AML-193 (cell line): ENCODE measurements around the gene SCAF1.
A peak's percentile ranks its signal among the peaks of the same experiment; 100 is the strongest.

ENCODE experiments used
- DNase-seq, 2 experiments: peaks; one replicate each; lab custom pipeline; 2025; lab: John Stamatoyannopoulos, UW

SCAF1 gene

GRCh38 chr19:49665351-49666119 lies 23.5 kb downstream of the SCAF1 start, which contains the start of the genes BCL2L12 and IRF3:
Gene BCL2L12 (plus strand): TSS chr19:49665933. CDS start chr19:49666693, 760 bp downstream.
Gene IRF3 (minus strand): TSS chr19:49665857. CDS start chr19:49664838, 1,019 bp downstream.
- DNase-seq, result peak; percentile 91 to 95

GRCh38 chr19:49666120-49666444 lies 24.1 kb downstream of the SCAF1 start:
- DNase-seq, result no peak

GRCh38 chr19:49667473-49667872 lies 25.5 kb downstream of the SCAF1 start:
- no peak for DNase-seq

- DNase-seq, result no peak
These were observed 27.5 kb downstream of the SCAF1 start for GRCh38 chr19:49669516-49669915.

GRCh38 chr19:49672131-49672919 lies 30.3 kb downstream of the SCAF1 start:
- peak; percentile 37 to 51 for DNase-seq

GRCh38 chr19:49676136-49676783 lies 34.3 kb downstream of the SCAF1 start:
- DNase-seq, result peak; percentile 72 to 83

GRCh38 chr19:49676784-49677230 lies 34.8 kb downstream of the SCAF1 start:
- DNase-seq, result peak; percentile 99 to 100

- DNase-seq, result no peak
These were observed 35.4 kb downstream of the SCAF1 start, which contains the start of gene PRMT1 for GRCh38 chr19:49677231-49677900. Gene PRMT1 (plus strand): TSS chr19:49677271. CDS start chr19:49677281, 10 bp downstream.

GRCh38 chr19:49677901-49678674 lies 36.1 kb downstream of the SCAF1 start:
- DNase-seq, result peak; percentile 36 to 47

- no peak for DNase-seq
These were observed 37.2 kb downstream of the SCAF1 start for GRCh38 chr19:49678985-49679770.

GRCh38 chr19:49679771-49680413 lies 37.9 kb downstream of the SCAF1 start:
- no peak for DNase-seq

GRCh38 chr19:49680421-49681351 lies 38.7 kb downstream of the SCAF1 start:
- DNase-seq, result peak; percentile 64 to 82

GRCh38 chr19:49681830-49682229 lies 39.8 kb downstream of the SCAF1 start:
- DNase-seq, result no peak

GRCh38 chr19:49682274-49682673 lies 40.3 kb downstream of the SCAF1 start:
- DNase-seq, result no peak

GRCh38 chr19:49683814-49684250 lies 41.8 kb downstream of the SCAF1 start:
- DNase-seq, result no peak

- peak in 1 of 2 experiments; percentile 8 for DNase-seq
These were observed 42.4 kb downstream of the SCAF1 start for GRCh38 chr19:49684251-49684982.

GRCh38 chr19:49684983-49685553 lies 43.1 kb downstream of the SCAF1 start:
- DNase-seq, result no peak
